Right lobe of liver (tissue), 4 donors: ENCODE data around the gene FGGY.

Experiments used
- CTCF ChIP-seq, 4 donors: fragments of 200-600 bp in 3 of 4; fragments of 450-650 bp in 1 of 4; IDR thresholded peaks; one replicate each; pipeline versions ENCODE4 v1.5.1 to v1.8.0; 2016 to 2022; ENCODE audit warnings: antibody characterized with exemption in 4 of 4, mild to moderate bottlenecking in 2 of 4
- POLR2A ChIP-seq: fragments of 450-650 bp; IDR thresholded peaks from one replicate; pipeline ENCODE4 v1.6.1; 2017; ENCODE audit warnings: antibody characterized with exemption, mild to moderate bottlenecking
- donor health status: DM: no; HTN: no; CAD: no.
- donor health status: DM: no; HTN: no; CAD: no.
- donor health status: DM: no; HTN: yes; CAD: no.

GRCh38 chr1:59285691-59286090, 11.2 kb upstream of the FGGY start:
- TF ChIP-seq POLR2A (no peak), CTCF (IDR thresholded peaks at IDR 0.05) (no peak)
